Transverse colon (tissue), 4 donors: Measurements from ENCODE around the gene SLC25A36.
A peak's percentile ranks its signal among the peaks of the same experiment; 100 is the strongest.

ENCODE experiments used
- CTCF ChIP-seq, 5 experiments: fragments of 200-600 bp in 3 of 5; fragments of 450-650 bp in 2 of 5; sonication (generic) in 3 of 5; IDR thresholded peaks; 1 replicate in 2 of 5; 2 replicates in 3 of 5; pipeline ENCODE4 v1.5.1; 2016 to 2017; ENCODE audit warnings: antibody characterized with exemption in 5 of 5, inconsistent platforms in 3 of 5, mild to moderate bottlenecking in 2 of 5, moderate library complexity in 1 of 5
- EP300 ChIP-seq: sonication (generic); formaldehyde crosslinking; IDR thresholded peaks from one replicate; pipeline ENCODE4 v1.6.1; 2017; ENCODE audit warnings: antibody characterized with exemption, low read depth
- POLR2A ChIP-seq: fragments of 450-650 bp; IDR thresholded peaks from one replicate; pipeline ENCODE4 v1.6.1; 2016; ENCODE audit warnings: antibody characterized with exemption, mild to moderate bottlenecking, moderate library complexity
- POLR2AphosphoS5 ChIP-seq, 3 donors: sonication (generic); formaldehyde crosslinking; IDR thresholded peaks; one replicate each; pipeline ENCODE4 v1.6.1; 2016; ENCODE audit warnings: antibody characterized with exemption in 3 of 3

GRCh38 chr3:140941434-140942220 is at the start of gene SLC25A36:
- TF ChIP-seq CTCF (IDR thresholded peaks at IDR 0.05) (peak in 1 of 5 experiments; percentile 21), POLR2AphosphoS5 (IDR thresholded peaks at IDR 0.05) (peak; percentile 99), POLR2A (peak; percentile 98), EP300 (no peak)
